ENCODE data around the gene PAFAH1B2. TPM values are rescaled to one million over a fixed set of nuclear protein-coding genes. Genes with fewer than 3 reads are reported as not detected.

PAFAH1B2 gene
- total RNA-seq, 1 experiment from 2014 or later = 154 TPM

DNA sequence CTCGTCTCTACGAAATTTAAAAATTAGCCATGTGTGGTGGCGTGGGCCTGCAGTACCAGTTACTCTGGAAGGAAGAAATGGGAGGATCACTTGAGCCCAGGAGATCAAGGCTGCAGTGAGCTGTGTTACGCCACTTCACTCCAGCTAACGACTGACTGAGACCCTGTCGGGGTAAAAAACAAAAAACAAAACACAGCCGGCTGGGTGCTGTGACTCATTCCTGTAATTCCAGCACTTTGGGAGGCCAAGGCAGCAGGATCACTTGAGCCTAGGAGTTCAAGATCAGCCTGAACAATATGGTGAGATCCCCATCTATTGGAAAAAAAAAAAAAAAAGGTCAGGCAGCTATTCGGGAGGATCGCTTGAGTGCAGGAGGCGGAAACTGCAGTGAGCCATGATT, 2.4 kb downstream of the PAFAH1B2 start (continued):
- no peak for TF ChIP-seq SP1 (IDR thresholded peaks at IDR 0.05; ENCODE audit: low read depth)
- TF ChIP-seq, protein P1, sequence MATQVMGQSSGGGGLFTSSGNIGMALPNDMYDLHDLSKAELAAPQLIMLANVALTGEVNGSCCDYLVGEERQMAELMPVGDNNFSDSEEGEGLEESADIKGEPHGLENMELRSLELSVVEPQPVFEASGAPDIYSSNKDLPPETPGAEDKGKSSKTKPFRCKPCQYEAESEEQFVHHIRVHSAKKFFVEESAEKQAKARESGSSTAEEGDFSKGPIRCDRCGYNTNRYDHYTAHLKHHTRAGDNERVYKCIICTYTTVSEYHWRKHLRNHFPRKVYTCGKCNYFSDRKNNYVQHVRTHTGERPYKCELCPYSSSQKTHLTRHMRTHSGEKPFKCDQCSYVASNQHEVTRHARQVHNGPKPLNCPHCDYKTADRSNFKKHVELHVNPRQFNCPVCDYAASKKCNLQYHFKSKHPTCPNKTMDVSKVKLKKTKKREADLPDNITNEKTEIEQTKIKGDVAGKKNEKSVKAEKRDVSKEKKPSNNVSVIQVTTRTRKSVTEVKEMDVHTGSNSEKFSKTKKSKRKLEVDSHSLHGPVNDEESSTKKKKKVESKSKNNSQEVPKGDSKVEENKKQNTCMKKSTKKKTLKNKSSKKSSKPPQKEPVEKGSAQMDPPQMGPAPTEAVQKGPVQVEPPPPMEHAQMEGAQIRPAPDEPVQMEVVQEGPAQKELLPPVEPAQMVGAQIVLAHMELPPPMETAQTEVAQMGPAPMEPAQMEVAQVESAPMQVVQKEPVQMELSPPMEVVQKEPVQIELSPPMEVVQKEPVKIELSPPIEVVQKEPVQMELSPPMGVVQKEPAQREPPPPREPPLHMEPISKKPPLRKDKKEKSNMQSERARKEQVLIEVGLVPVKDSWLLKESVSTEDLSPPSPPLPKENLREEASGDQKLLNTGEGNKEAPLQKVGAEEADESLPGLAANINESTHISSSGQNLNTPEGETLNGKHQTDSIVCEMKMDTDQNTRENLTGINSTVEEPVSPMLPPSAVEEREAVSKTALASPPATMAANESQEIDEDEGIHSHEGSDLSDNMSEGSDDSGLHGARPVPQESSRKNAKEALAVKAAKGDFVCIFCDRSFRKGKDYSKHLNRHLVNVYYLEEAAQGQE (IDR thresholded peaks at IDR 0.05; ENCODE audit: low read depth) = no peak
- no peak for TF ChIP-seq POLR2AphosphoS5 (IDR thresholded peaks at IDR 0.05; ENCODE audit: low read depth, low read length)
- TF ChIP-seq ZNF274 (IDR thresholded peaks at IDR 0.05; ENCODE audit: low read depth, low read length) = no peak
- no peak for TF ChIP-seq SIN3A (IDR thresholded peaks at IDR 0.05; ENCODE audit: low read depth)
- no peak for TF ChIP-seq RAD21 (IDR thresholded peaks at IDR 0.05; ENCODE audit: low read depth)
- no peak for TF ChIP-seq ZFX (IDR thresholded peaks at IDR 0.05)
- no peak for TF ChIP-seq POLR2A (IDR thresholded peaks at IDR 0.05; ENCODE audit: borderline replicate concordance, extremely low read depth, insufficient read depth, insufficient read length)
- no peak for TF ChIP-seq ELF1 (IDR thresholded peaks at IDR 0.05; ENCODE audit: borderline replicate concordance, low read depth)

DNA sequence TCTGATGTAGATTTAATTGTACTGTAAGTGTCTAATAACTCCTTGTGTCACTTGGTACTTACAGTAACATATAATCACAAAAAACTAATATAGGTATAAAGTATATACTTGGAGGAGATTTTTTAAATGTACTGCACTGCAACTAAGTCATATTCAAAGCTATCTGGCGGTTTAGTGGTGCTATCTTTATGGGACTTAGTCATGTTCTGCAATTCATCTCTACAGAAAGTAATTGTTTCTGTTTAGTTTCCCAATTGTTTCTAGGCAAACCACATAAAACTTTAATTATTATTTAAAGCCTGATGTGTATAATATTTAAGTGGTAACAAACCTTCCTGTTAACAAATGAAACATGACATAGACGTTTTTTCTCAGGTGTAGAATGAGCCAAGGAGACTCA, 8.0 kb downstream of the PAFAH1B2 start:
- ATAC-seq (no peak), DNase-seq (ENCODE audit: low read depth, low spot score) (no peak)
- CTCF ChIA-PET = no interaction called here
- H3K27ac ChIP-seq (ENCODE audit: low read depth, low read length) = no peak overlapping the region
- POLR2A ChIA-PET = no interaction called here
- TF ChIP-seq RAD21 (IDR thresholded peaks at IDR 0.05; ENCODE audit: low read depth) (no peak), ELF1 (IDR thresholded peaks at IDR 0.05; ENCODE audit: borderline replicate concordance, low read depth) (no peak), JUND (IDR thresholded peaks at IDR 0.05) (no peak), ZFX (IDR thresholded peaks at IDR 0.05) (no peak), FOSL1 (IDR thresholded peaks at IDR 0.05; ENCODE audit: low read depth) (no peak), ZNF274 (IDR thresholded peaks at IDR 0.05; ENCODE audit: low read depth, low read length) (no peak)
- TF ChIP-seq, protein P2, sequence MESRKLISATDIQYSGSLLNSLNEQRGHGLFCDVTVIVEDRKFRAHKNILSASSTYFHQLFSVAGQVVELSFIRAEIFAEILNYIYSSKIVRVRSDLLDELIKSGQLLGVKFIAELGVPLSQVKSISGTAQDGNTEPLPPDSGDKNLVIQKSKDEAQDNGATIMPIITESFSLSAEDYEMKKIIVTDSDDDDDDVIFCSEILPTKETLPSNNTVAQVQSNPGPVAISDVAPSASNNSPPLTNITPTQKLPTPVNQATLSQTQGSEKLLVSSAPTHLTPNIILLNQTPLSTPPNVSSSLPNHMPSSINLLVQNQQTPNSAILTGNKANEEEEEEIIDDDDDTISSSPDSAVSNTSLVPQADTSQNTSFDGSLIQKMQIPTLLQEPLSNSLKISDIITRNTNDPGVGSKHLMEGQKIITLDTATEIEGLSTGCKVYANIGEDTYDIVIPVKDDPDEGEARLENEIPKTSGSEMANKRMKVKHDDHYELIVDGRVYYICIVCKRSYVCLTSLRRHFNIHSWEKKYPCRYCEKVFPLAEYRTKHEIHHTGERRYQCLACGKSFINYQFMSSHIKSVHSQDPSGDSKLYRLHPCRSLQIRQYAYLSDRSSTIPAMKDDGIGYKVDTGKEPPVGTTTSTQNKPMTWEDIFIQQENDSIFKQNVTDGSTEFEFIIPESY (IDR thresholded peaks at IDR 0.05; ENCODE audit: extremely low read depth, insufficient replicate concordance, low read length) = no peak
- TF ChIP-seq, protein P3, sequence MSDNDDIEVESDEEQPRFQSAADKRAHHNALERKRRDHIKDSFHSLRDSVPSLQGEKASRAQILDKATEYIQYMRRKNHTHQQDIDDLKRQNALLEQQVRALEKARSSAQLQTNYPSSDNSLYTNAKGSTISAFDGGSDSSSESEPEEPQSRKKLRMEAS (IDR thresholded peaks at IDR 0.05) = no peak
- peaks cover 24% of the 10 kb centered on the region for H4K20me1 ChIP-seq (ENCODE audit: insufficient read depth)
- no peaks in the 10 kb centered on the region for H3K9me2 ChIP-seq (ENCODE audit: insufficient read depth)
- RAD21 ChIA-PET (ENCODE audit: low non-redundant PET in 1 of 2, low total read pairs in 2 of 2, uncharacterized antibody in 2 of 2, unreplicated experiment in 2 of 2) = no interaction called here
- no TSS peak for BruUV-seq (replicated peaks)
- H3K4me2 ChIP-seq (ENCODE audit: low read length) = no peak overlapping the region
- H3K4me3 ChIP-seq (replicated peaks in 1 of 2; ENCODE audit: low read depth in 1 of 2, low read length in 2 of 2) = no peak overlapping the region
- H3K9me3 ChIP-seq (ENCODE audit: control insufficient read depth in 1 of 2, insufficient read depth in 1 of 2, low read depth in 1 of 2, low read length in 2 of 2) = no peaks in the 10 kb centered on the region
- peaks cover 100% of the 10 kb centered on the region for H3K79me2 ChIP-seq (ENCODE audit: insufficient read depth, low read length)
- no peak overlapping the region for H2AFZ ChIP-seq (ENCODE audit: low read depth, low read length, poor library complexity, severe bottlenecking)
- no peak overlapping the region for H3K9ac ChIP-seq (ENCODE audit: low read length)
- no peaks in the 10 kb centered on the region for H3K27me3 ChIP-seq (ENCODE audit: insufficient read depth, low read length)
- peaks cover 18 to 24% of the 10 kb centered on the region in 2 experiments for H3K36me3 ChIP-seq (ENCODE audit: control insufficient read depth in 1 of 2, insufficient read depth in 2 of 2, low read length in 2 of 2)
- intact Hi-C loops (cut with micrococcal nuclease) = no loop called here
- peaks cover 0 to 3% of the 10 kb centered on the region in 2 experiments; a peak in 2 of 4 replicates for H3K4me1 ChIP-seq (ENCODE audit: control insufficient read depth in 1 of 2, insufficient read depth in 2 of 2, low read length in 2 of 2)

All from HCT116 (cell line).